ENCODE results near the gene UBIAD1.

UBIAD1 gene

GRCh38 chr1:11331945-11332546, 59.0 kb downstream of the UBIAD1 start:
- DNase-seq = no peak
- in situ Hi-C loops (cut with HindIII; ENCODE audit: low pct_ligation_motif_present, low pct_unique_long_range_greater_than_20kb, low sequenced_read_pairs) = no loop called here

DNA sequence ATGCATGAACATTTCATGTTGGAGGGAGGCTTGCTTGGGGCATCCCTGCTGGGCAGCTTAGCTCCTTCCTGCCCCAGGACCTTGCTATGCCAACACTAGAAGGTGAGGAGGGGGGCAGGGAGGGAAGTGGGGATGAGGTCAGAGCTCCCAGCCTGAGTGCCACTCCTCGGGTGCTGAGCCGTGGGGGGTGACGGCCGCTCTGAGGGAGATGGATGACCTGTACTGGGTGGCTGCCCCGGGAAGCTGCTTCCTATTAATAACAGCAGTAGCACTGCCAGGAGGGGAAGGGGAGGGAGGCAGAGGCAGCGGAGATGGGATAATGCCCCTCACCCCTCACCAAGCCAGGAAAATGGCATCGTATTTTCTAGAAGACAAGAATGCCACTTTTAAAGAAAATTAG, 60.6 kb downstream of the UBIAD1 start:
- no peak for DNase-seq
- in situ Hi-C loops (cut with HindIII; ENCODE audit: low pct_ligation_motif_present, low pct_unique_long_range_greater_than_20kb, low sequenced_read_pairs) = no loop called here

DNA sequence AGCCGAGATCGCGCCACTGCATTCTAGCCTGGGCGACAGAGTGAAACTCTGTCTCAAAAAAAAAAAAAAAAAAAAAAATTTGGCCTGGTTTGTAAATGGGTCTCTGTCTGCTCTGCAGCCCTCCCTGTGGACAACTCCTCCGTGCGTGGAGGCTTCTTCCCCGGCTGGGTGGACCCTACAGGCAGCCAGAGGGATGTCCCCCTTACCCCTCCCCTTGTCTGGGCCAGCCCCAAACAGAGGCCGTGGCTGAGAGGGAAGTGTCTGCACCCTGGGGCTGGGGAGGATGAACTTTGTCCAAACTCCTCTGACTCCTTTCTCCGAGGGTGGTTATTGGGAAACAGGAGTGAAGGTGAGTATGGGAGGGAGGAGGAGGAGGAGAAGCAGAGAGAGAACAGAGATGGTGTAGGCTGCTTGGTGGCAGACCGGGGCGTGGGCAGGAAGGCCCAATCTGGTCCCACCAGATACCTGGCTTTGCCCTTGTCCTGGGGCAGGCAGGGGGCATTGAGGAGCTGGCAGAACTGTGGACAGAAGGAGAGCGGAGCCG, 61.3 kb downstream of the UBIAD1 start:
- in situ Hi-C loops (cut with HindIII; ENCODE audit: low pct_ligation_motif_present, low pct_unique_long_range_greater_than_20kb, low sequenced_read_pairs) = no loop called here
- DNase-seq = no peak

GRCh38 chr1:11334821-11335220, 61.8 kb downstream of the UBIAD1 start:
- DNase-seq = no peak
- in situ Hi-C loops (cut with HindIII; ENCODE audit: low pct_ligation_motif_present, low pct_unique_long_range_greater_than_20kb, low sequenced_read_pairs) = no loop called here

- in situ Hi-C loops (cut with HindIII; ENCODE audit: low pct_ligation_motif_present, low pct_unique_long_range_greater_than_20kb, low sequenced_read_pairs) = no loop called here
- no peak for DNase-seq
Observed at GRCh38 chr1:11335417-11336056, 62.5 kb downstream of the UBIAD1 start.

DNA sequence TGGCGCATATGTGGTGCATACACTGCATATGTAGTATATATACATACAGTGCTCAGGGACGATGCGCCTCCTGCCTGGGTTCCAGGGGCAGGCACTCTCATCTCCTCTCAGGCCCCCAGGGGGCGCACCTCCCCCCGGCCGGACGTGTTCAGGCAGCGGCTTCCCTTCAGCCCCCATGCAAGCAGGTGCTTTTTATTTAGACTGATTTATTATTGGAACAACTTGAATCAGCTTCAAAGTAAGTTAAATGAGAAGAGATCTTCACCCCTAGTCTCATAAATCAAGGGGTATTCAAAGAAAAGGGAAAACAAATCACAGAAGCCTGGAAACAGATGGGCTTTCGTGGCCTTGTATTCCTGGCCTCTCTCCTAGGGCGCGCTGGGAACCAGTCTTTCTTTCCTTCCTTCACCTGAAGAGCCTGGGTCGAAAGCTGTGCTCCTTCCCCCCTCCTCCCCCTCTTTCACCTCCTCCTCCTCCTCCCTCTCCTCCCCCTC, 64.6 kb downstream of the UBIAD1 start:
- DNase-seq = peak; percentile 47
- in situ Hi-C loops (cut with HindIII; ENCODE audit: low pct_ligation_motif_present, low pct_unique_long_range_greater_than_20kb, low sequenced_read_pairs) = no loop called here
